Measurements from ENCODE around the gene CYP3A4. TPM values are rescaled to one million over a fixed set of nuclear protein-coding genes. Genes with fewer than 3 reads are reported as not detected.

CYP3A4 gene
- polyA plus RNA-seq, 1 of the 3 experiments (the other 2 are of a cell fraction): not detected

DNA sequence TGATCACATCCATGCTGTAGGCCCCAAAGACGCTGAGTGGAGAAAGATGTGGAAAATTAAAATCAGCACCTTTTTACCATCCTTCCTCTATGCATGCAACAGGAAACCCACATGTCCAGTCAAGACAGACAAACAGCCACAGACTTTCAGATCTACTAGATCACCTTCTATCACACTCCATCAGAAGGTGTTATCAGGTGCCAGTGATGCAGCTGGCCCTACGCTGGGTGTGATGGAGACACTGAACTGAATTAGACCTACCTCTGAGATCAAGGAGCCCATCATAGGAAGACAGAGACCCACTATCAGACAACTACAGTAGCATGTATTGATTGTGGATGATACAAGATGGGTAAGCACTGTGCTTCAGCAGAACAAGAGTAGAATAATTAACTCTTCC, 15.5 kb downstream of the CYP3A4 start:
- Histone ChIP-seq H3K79me2 (ENCODE audit: insufficient read depth) (no peaks in the 10 kb centered on the region), H2AFZ (ENCODE audit: low read depth) (no peak overlapping the region), H4K20me1 (ENCODE audit: insufficient read depth) (no peaks in the 10 kb centered on the region), H3K4me2 (no peak overlapping the region), H3F3A (replicated peaks; ENCODE audit: insufficient read depth) (no peaks in the 10 kb centered on the region), H3K4me1 (ENCODE audit: control insufficient read depth in 1 of 2, insufficient read depth in 2 of 2, low read depth in 1 of 2, low read length in 1 of 2) (no peaks in the 10 kb centered on the region), H3K27me3 (ENCODE audit: insufficient read depth) (peaks cover 7% of the 10 kb centered on the region; the same call in 1 of the 2 replicates), H3K9me2 (no peaks in the 10 kb centered on the region), H3K9ac (no peak overlapping the region), H3K9me3 (no peaks in the 10 kb centered on the region), H3K27ac (ENCODE audit: low read depth in 2 of 2, low read length in 1 of 2) (no peak overlapping the region), H3K36me3 (replicated peaks in 1 of 2; ENCODE audit: control insufficient read depth in 1 of 2, insufficient read depth in 2 of 2, low read length in 1 of 2) (no peaks in the 10 kb centered on the region), H3K4me3 (ENCODE audit: low read depth in 2 of 2, low read length in 1 of 2) (no peak overlapping the region)
- ChIA-PET CTCF (no interaction called here), POLR2A (no interaction called here)
- 15% methylated on average over 2 of the region's 2 CpGs for WGBS (ENCODE audit: low lambda C conversion rate)
- DNase-seq: no peak
- no peak for TF ChIP-seq TCF12 (IDR thresholded peaks at IDR 0.05)
- TF ChIP-seq NFIC (IDR thresholded peaks at IDR 0.05; ENCODE audit: borderline replicate concordance): no peak
- no peak for TF ChIP-seq ELF1 (IDR thresholded peaks at IDR 0.05)
- TF ChIP-seq USF2 (IDR thresholded peaks at IDR 0.05; ENCODE audit: borderline replicate concordance, low read depth, low read length): no peak
- TF ChIP-seq EZH2phosphoT487 (IDR thresholded peaks at IDR 0.05; ENCODE audit: borderline replicate concordance, low read depth): no peak

DNA sequence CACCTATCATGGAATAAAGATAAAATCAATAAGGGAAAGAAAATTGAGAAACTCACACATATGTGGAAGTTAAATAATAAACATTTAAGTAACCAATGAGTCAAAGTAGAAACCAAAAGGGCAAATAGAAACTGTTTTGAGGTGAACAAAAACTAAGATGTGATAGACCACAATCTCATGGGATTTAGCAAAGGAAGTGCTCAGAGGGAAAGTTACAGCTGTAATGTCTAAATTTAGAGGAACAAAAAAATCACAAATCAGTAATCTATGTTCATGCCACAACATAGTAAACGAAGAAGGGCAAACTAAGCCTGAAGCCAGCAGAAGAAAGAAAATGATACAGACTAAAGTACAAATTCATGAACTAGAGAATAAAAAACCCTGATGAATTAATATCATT, 16.3 kb downstream of the CYP3A4 start:
- CTCF ChIA-PET: no interaction called here
- H3K9ac ChIP-seq: no peak overlapping the region

More for the DNA sequence above, 16.3 kb downstream of the CYP3A4 start:
- Histone ChIP-seq H3K27ac (ENCODE audit: low read depth in 2 of 2, low read length in 1 of 2) (no peak overlapping the region), H3K79me2 (ENCODE audit: insufficient read depth) (no peaks in the 10 kb centered on the region), H4K20me1 (ENCODE audit: insufficient read depth) (no peaks in the 10 kb centered on the region), H3K9me3 (no peaks in the 10 kb centered on the region), H3K27me3 (ENCODE audit: insufficient read depth) (peaks cover 7% of the 10 kb centered on the region; the same call in 1 of the 2 replicates), H2AFZ (ENCODE audit: low read depth) (no peak overlapping the region), H3K4me1 (ENCODE audit: control insufficient read depth in 1 of 2, insufficient read depth in 2 of 2, low read depth in 1 of 2, low read length in 1 of 2) (no peaks in the 10 kb centered on the region), H3K4me3 (ENCODE audit: low read depth in 2 of 2, low read length in 1 of 2) (no peak overlapping the region), H3K36me3 (replicated peaks in 1 of 2; ENCODE audit: control insufficient read depth in 1 of 2, insufficient read depth in 2 of 2, low read length in 1 of 2) (no peaks in the 10 kb centered on the region), H3F3A (replicated peaks; ENCODE audit: insufficient read depth) (no peaks in the 10 kb centered on the region), H3K4me2 (no peak overlapping the region), H3K9me2 (no peaks in the 10 kb centered on the region)
- TF ChIP-seq, protein P1, sequence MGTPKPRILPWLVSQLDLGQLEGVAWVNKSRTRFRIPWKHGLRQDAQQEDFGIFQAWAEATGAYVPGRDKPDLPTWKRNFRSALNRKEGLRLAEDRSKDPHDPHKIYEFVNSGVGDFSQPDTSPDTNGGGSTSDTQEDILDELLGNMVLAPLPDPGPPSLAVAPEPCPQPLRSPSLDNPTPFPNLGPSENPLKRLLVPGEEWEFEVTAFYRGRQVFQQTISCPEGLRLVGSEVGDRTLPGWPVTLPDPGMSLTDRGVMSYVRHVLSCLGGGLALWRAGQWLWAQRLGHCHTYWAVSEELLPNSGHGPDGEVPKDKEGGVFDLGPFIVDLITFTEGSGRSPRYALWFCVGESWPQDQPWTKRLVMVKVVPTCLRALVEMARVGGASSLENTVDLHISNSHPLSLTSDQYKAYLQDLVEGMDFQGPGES (IDR thresholded peaks at IDR 0.05; ENCODE audit: low read depth, low read length): no peak
- TF ChIP-seq FOXM1 (IDR thresholded peaks at IDR 0.05; ENCODE audit: low read depth): no peak
- no peak for TF ChIP-seq SMC3 (IDR thresholded peaks at IDR 0.05; ENCODE audit: low read depth, low read length)
- TF ChIP-seq JUND (IDR thresholded peaks at IDR 0.05): no peak
- no peak for TF ChIP-seq RFX5 (IDR thresholded peaks at IDR 0.05; ENCODE audit: low read length)
- TF ChIP-seq USF1 (IDR thresholded peaks at IDR 0.05; ENCODE audit: borderline replicate concordance, low read depth): no peak
- no peak for TF ChIP-seq YY1 (IDR thresholded peaks at IDR 0.05; ENCODE audit: low read depth)
- no peak for TF ChIP-seq NFIC (IDR thresholded peaks at IDR 0.05; ENCODE audit: borderline replicate concordance)
- no peak for TF ChIP-seq USF2 (IDR thresholded peaks at IDR 0.05; ENCODE audit: borderline replicate concordance, low read depth, low read length)
- TF ChIP-seq PBX3 (IDR thresholded peaks at IDR 0.05): no peak
- no peak for TF ChIP-seq FOSL2 (IDR thresholded peaks at IDR 0.05; ENCODE audit: borderline replicate concordance, low read depth)
- TF ChIP-seq CHD2 (IDR thresholded peaks at IDR 0.05; ENCODE audit: low read length, partially characterized antibody): no peak
- WGBS (ENCODE audit: low lambda C conversion rate): 2% methylated on average over 1 of the region's 1 CpG
- POLR2A ChIA-PET: no interaction called here
- DNase-seq: no peak
